HEK293 (cell line): Measurements from ENCODE around the gene ADAM17.

Experiments used
- CTCF ChIA-PET: fragments of 350-600 bp; formaldehyde crosslinking; extraction: SDS; loops from one replicate; lab custom pipeline; 2021; ENCODE audit warnings: antibody characterized with exemption; lab: Yijun Ruan, JAX
- POLR2A ChIA-PET: fragments of 300-600 bp; formaldehyde crosslinking; extraction: SDS; loops from one replicate; lab custom pipeline; 2020; ENCODE audit warnings: antibody characterized with exemption, inconsistent platforms; lab: Yijun Ruan, JAX
- H3K27ac ChIP-seq: fragments of 200-500 bp; sonication (Bioruptor generic); 2 replicates; pipeline ENCODE4 v1.5.1; 2014; ENCODE audit warnings: low read depth, low read length, control low read depth, inconsistent platforms; ENCODE audit errors: extremely low read depth
- H3K36me3 ChIP-seq, 2 experiments: fragments of 200-500 bp in 1 of 2; sonication (Bioruptor generic) in 1 of 2; 1 replicate in 1 of 2; 2 replicates in 1 of 2; pipeline ENCODE4 v1.5.1; 2014 to 2017; ENCODE audit warnings: inconsistent platforms in 2 of 2, low read length in 2 of 2; ENCODE audit not compliant: control insufficient read depth in 2 of 2, insufficient read depth in 1 of 2
- H3K4me1 ChIP-seq: fragments of 200-500 bp; sonication (Bioruptor generic); 2 replicates; pipeline ENCODE4 v1.5.1; 2014; ENCODE audit warnings: mild to moderate bottlenecking, low read length, inconsistent platforms; ENCODE audit not compliant: control insufficient read depth, insufficient read depth
- H3K4me3 ChIP-seq: 2 replicates; pipeline ENCODE4 v1.5.1; 2011; ENCODE audit warnings: low read depth, mild to moderate bottlenecking, control low read depth, low read length, moderate library complexity
- H3K9me3 ChIP-seq: fragments of 200-500 bp; sonication (Bioruptor generic); 2 replicates; pipeline ENCODE4 v1.5.1; 2014; ENCODE audit warnings: low read depth, low read length, inconsistent platforms; ENCODE audit not compliant: control insufficient read depth, insufficient read depth
- BCL11A ChIP-seq: fragments of 450-650 bp; formaldehyde crosslinking; IDR thresholded peaks from 2 replicates; pipeline ENCODE4 v1.5.1; 2016; ENCODE audit warnings: low read depth, missing biosample characterization, missing genetic modification characterization
- GLI4 ChIP-seq: fragments of 450-650 bp; formaldehyde crosslinking; IDR thresholded peaks from 2 replicates; pipeline ENCODE4 v1.5.1; 2016; ENCODE audit warnings: missing biosample characterization, missing genetic modification characterization
- PRDM4 ChIP-seq: fragments of 450-650 bp; formaldehyde crosslinking; IDR thresholded peaks from 2 replicates; pipeline ENCODE4 v1.5.1; 2017; ENCODE audit warnings: missing biosample characterization, missing genetic modification characterization
- WT1 ChIP-seq: fragments of 450-650 bp; formaldehyde crosslinking; IDR thresholded peaks from 2 replicates; pipeline ENCODE4 v1.5.1; 2016; ENCODE audit warnings: missing biosample characterization, missing genetic modification characterization
- ZBTB10 ChIP-seq: fragments of 450-650 bp; formaldehyde crosslinking; IDR thresholded peaks from 2 replicates; pipeline ENCODE4 v1.5.1; 2016; ENCODE audit warnings: missing biosample characterization, missing genetic modification characterization
- ZFP3 ChIP-seq: fragments of 450-650 bp; formaldehyde crosslinking; IDR thresholded peaks from 2 replicates; pipeline ENCODE4 v1.5.1; 2016; ENCODE audit warnings: low read depth, missing biosample characterization, missing genetic modification characterization
- ZNF10 ChIP-seq: fragments of 450-650 bp; formaldehyde crosslinking; IDR thresholded peaks from 2 replicates; pipeline ENCODE4 v1.5.1; 2017; ENCODE audit warnings: missing biosample characterization, missing genetic modification characterization
- ZNF140 ChIP-seq: fragments of 450-650 bp; formaldehyde crosslinking; IDR thresholded peaks from 2 replicates; pipeline ENCODE4 v1.5.1; 2016; ENCODE audit warnings: missing biosample characterization, missing genetic modification characterization
- ZNF202 ChIP-seq: fragments of 450-650 bp; formaldehyde crosslinking; IDR thresholded peaks from 2 replicates; pipeline ENCODE4 v1.5.1; 2016; ENCODE audit warnings: missing biosample characterization, missing genetic modification characterization, borderline replicate concordance
- ZNF221 ChIP-seq: fragments of 450-650 bp; formaldehyde crosslinking; IDR thresholded peaks from 2 replicates; pipeline ENCODE4 v1.5.1; 2017; ENCODE audit warnings: missing biosample characterization, missing genetic modification characterization, borderline replicate concordance
- ZNF223 ChIP-seq: fragments of 450-650 bp; formaldehyde crosslinking; IDR thresholded peaks from 2 replicates; pipeline ENCODE4 v1.5.1; 2016; ENCODE audit warnings: missing biosample characterization, missing genetic modification characterization
- ZNF292 ChIP-seq: fragments of 450-650 bp; formaldehyde crosslinking; IDR thresholded peaks from 2 replicates; pipeline ENCODE4 v1.5.1; 2016; ENCODE audit warnings: low read depth, missing biosample characterization, missing genetic modification characterization, borderline replicate concordance
- ZNF366 ChIP-seq: fragments of 450-650 bp; formaldehyde crosslinking; conservative IDR thresholded peaks from 2 replicates; pipeline ENCODE4 v1.5.1; 2016; ENCODE audit warnings: missing biosample characterization, missing genetic modification characterization
- ZNF404 ChIP-seq: fragments of 450-650 bp; formaldehyde crosslinking; IDR thresholded peaks from 2 replicates; pipeline ENCODE4 v1.5.1; 2017; ENCODE audit warnings: missing biosample characterization, missing genetic modification characterization
- ZNF530 ChIP-seq: fragments of 450-650 bp; formaldehyde crosslinking; IDR thresholded peaks from 2 replicates; pipeline ENCODE4 v1.5.1; 2016; ENCODE audit warnings: low read depth, missing biosample characterization, missing genetic modification characterization
- ZNF548 ChIP-seq: fragments of 450-650 bp; formaldehyde crosslinking; IDR thresholded peaks from 2 replicates; pipeline ENCODE4 v1.5.1; 2016; ENCODE audit warnings: missing biosample characterization, missing genetic modification characterization
- ZNF558 ChIP-seq: fragments of 450-650 bp; formaldehyde crosslinking; IDR thresholded peaks from 2 replicates; pipeline ENCODE4 v1.5.1; 2016; ENCODE audit warnings: missing biosample characterization, missing genetic modification characterization
- ZNF610 ChIP-seq: fragments of 450-650 bp; formaldehyde crosslinking; IDR thresholded peaks from 2 replicates; pipeline ENCODE4 v1.5.1; 2016; ENCODE audit warnings: missing biosample characterization, missing genetic modification characterization, borderline replicate concordance
- ZNF692 ChIP-seq: fragments of 450-650 bp; formaldehyde crosslinking; IDR thresholded peaks from 2 replicates; pipeline ENCODE4 v1.5.1; 2016; ENCODE audit warnings: missing biosample characterization, missing genetic modification characterization
- ZNF76 ChIP-seq: fragments of 450-650 bp; formaldehyde crosslinking; IDR thresholded peaks from 2 replicates; pipeline ENCODE4; 2016; ENCODE audit warnings: low read depth, missing biosample characterization, missing genetic modification characterization, borderline replicate concordance
- ZNF785 ChIP-seq: fragments of 450-650 bp; formaldehyde crosslinking; IDR thresholded peaks from 2 replicates; pipeline ENCODE4 v1.5.1; 2016; ENCODE audit warnings: missing biosample characterization, missing genetic modification characterization

The ADAM17 gene

GRCh38 chr2:9484533-9484932 lies 71.1 kb downstream of the ADAM17 start:
- Histone ChIP-seq H3K9me3 (no peaks in the 10 kb centered on the region), H3K36me3 (peaks cover 66 to 96% of the 10 kb centered on the region in 2 experiments), H3K4me1 (no peaks in the 10 kb centered on the region), H3K27ac (no peak overlapping the region), H3K4me3 (no peak overlapping the region)
- TF ChIP-seq ZNF76 (no peak), PRDM4 (tag by site-specific recombination) (no peak), ZNF366 (tag by site-specific recombination) (no peak), ZNF202 (tag by site-specific recombination) (no peak), ZBTB10 (no peak), ZNF558 (tag by site-specific recombination) (no peak), ZNF548 (tag by site-specific recombination) (no peak)
- POLR2A ChIA-PET: interaction anchor here (0.7 kb wide), 1 partner anchor 10 kb away, joined by 3 read pairs; no protein-coding TSS in a partner anchor
- CTCF ChIA-PET: no interaction called here

- CTCF ChIA-PET: interaction anchor here (0.9 kb wide), 1 partner anchor 9 kb away, joined by 3 read pairs; no protein-coding TSS in a partner anchor
- Histone ChIP-seq H3K4me1 (no peaks in the 10 kb centered on the region), H3K36me3 (peaks cover 54 to 95% of the 10 kb centered on the region in 2 experiments), H3K27ac (no peak overlapping the region), H3K4me3 (no peak overlapping the region), H3K9me3 (no peaks in the 10 kb centered on the region)
- POLR2A ChIA-PET: no interaction called here
- TF ChIP-seq ZFP3 (no peak), ZNF530 (tag by site-specific recombination) (no peak), GLI4 (tag by site-specific recombination) (no peak), ZNF785 (tag by site-specific recombination) (no peak), BCL11A (tag by site-specific recombination) (no peak), ZNF223 (tag by site-specific recombination) (no peak), ZNF404 (tag by site-specific recombination) (no peak), ZNF610 (tag by site-specific recombination) (no peak), ZNF10 (no peak), ZNF692 (tag by site-specific recombination) (no peak)
These were observed 72.5 kb downstream of the ADAM17 start for GRCh38 chr2:9483107-9483506.

GRCh38 chr2:9480157-9480556 lies 75.5 kb downstream of the ADAM17 start:
- no peaks in the 10 kb centered on the region for H3K4me1 ChIP-seq
- POLR2A ChIA-PET: no interaction called here
- no peak overlapping the region for H3K27ac ChIP-seq
- TF ChIP-seq ZNF223 (tag by site-specific recombination) (no peak), WT1 (no peak), ZNF140 (no peak), ZNF292 (no peak), ZNF221 (no peak)
- TF ChIP-seq, all 188 proteins: peak for 0
- Histone ChIP-seq H3K4me3 (no peak overlapping the region), H3K9me3 (no peaks in the 10 kb centered on the region), H3K36me3 (peaks cover 26 to 77% of the 10 kb centered on the region in 2 experiments)
- CTCF ChIA-PET: no interaction called here
